ENCODE measurements around the gene C21orf91. TPM values are rescaled to one million over a fixed set of nuclear protein-coding genes. Genes with fewer than 3 reads are reported as not detected.

Gene C21orf91
- polyA plus RNA-seq, 3 donors: 4.6 to 22.3 (median 18.9) TPM

GRCh38 chr21:17769447-17769845 lies 49.7 kb downstream of the C21orf91 start:
- no peaks in the 10 kb centered on the region for H3K27me3 Mint-ChIP-seq (ENCODE audit: low read depth in 3 of 3)
- no peak overlapping the region for H2AFZ ChIP-seq (ENCODE audit: insufficient read depth, low read depth, low read length, poor library complexity, severe bottlenecking)
- H3K9ac ChIP-seq (ENCODE audit: insufficient read depth, low read length, poor library complexity, severe bottlenecking): no peak overlapping the region
- no peaks in the 10 kb centered on the region for H3K79me2 ChIP-seq (ENCODE audit: insufficient read depth, low read length)
- WGBS (ENCODE audit: insufficient coverage): no CpG with 5 or more reads among the region's 3 CpGs
- peaks cover 2 to 3% of the 10 kb centered on the region in 2 donors for H3K36me3 Mint-ChIP-seq
- H3K27ac Mint-ChIP-seq: no peak overlapping the region
- H3K27ac ChIP-seq (ENCODE audit: low read depth in 1 of 2, low read length in 2 of 2): no peak overlapping the region
- DNase-seq: no peak
- no peak overlapping the region for H3K4me2 ChIP-seq (replicated peaks; ENCODE audit: extremely low read depth, low read length, poor library complexity, severe bottlenecking)
- intact Hi-C loops (cut with micrococcal nuclease): no loop called here
- H3K4me1 Mint-ChIP-seq: peaks cover 19% of the 10 kb centered on the region
- H3K4me3 Mint-ChIP-seq: no peak overlapping the region
- no peaks in the 10 kb centered on the region for H3K4me1 ChIP-seq (ENCODE audit: control insufficient read depth in 1 of 2, insufficient read depth in 2 of 2, low read length in 2 of 2)
- H3K27me3 ChIP-seq (ENCODE audit: control insufficient read depth in 2 of 2, insufficient read depth in 2 of 2, low read length in 2 of 2): no peaks in the 10 kb centered on the region
- no peak for TF ChIP-seq CTCF (IDR thresholded peaks at IDR 0.05)
- H3K4me3 ChIP-seq (replicated peaks in 1 of 3; ENCODE audit: low read depth in 2 of 3, low read length in 3 of 3): no peak overlapping the region
- H3K9me3 Mint-ChIP-seq: peaks cover 6 to 15% (median 7%) of the 10 kb centered on the region in 7 donors
- H3K36me3 ChIP-seq (replicated peaks in 1 of 2; ENCODE audit: control insufficient read depth in 1 of 2, insufficient read depth in 2 of 2, low read length in 2 of 2): no peaks in the 10 kb centered on the region
- H3K9me3 ChIP-seq (replicated peaks in 1 of 2; ENCODE audit: control insufficient read depth in 1 of 2, insufficient read depth in 1 of 2, low read length in 2 of 2): no peaks in the 10 kb centered on the region
- no peaks in the 10 kb centered on the region for H4K20me1 ChIP-seq (ENCODE audit: insufficient read depth, low read length)

DNA sequence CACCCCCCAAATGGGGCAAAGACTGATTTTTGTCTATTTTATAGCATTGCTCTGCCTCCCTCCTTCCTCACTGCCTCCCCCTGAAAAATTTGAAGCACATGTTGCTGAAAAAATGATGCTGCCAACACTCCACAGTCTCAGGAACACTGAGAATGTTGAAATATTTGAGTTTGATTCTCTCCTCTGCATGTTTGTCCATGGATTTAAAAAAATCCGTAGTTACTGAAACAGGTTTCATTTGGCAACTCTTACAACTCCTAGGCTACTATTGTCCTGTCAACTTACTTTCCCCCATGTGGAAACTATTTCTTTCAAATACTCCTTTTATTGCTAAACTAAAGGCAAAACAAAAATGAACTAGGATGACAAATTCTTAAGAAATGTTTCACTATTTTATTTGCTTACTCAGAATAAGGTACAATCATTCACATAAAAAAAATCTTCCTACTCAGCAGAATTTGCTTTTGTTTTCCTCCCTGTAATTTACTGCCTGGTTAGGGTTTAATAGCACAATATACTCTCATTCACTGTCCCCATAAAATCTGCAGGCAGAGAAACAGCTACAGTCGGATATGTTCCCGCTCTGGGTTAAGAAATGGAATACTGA lies 50.2 kb downstream of the C21orf91 start:
- no peaks in the 10 kb centered on the region for H3K4me1 ChIP-seq (ENCODE audit: control insufficient read depth in 1 of 2, insufficient read depth in 2 of 2, low read length in 2 of 2)
- WGBS (ENCODE audit: insufficient coverage): no CpG with 5 or more reads among the region's 3 CpGs
- no peaks in the 10 kb centered on the region for H3K36me3 ChIP-seq (replicated peaks in 1 of 2; ENCODE audit: control insufficient read depth in 1 of 2, insufficient read depth in 2 of 2, low read length in 2 of 2)
- no peak overlapping the region for H3K4me2 ChIP-seq (replicated peaks; ENCODE audit: extremely low read depth, low read length, poor library complexity, severe bottlenecking)
- Mint-ChIP-seq H3K27ac (no peak overlapping the region), H3K4me1 (peaks cover 19% of the 10 kb centered on the region), H3K27me3 (ENCODE audit: low read depth in 3 of 3) (peaks cover 0 to 2% (median 0%) of the 10 kb centered on the region in 3 donors), H3K36me3 (peaks cover under 1 to 2% of the 10 kb centered on the region in 2 donors), H3K4me3 (no peak overlapping the region), H3K9me3 (peaks cover 2 to 13% (median 6%) of the 10 kb centered on the region in 7 donors)
- no peak for DNase-seq
- H3K27me3 ChIP-seq (ENCODE audit: control insufficient read depth in 2 of 2, insufficient read depth in 2 of 2, low read length in 2 of 2): no peaks in the 10 kb centered on the region
- no peak for TF ChIP-seq CTCF (IDR thresholded peaks at IDR 0.05)
- H3K4me3 ChIP-seq (replicated peaks in 1 of 3; ENCODE audit: low read depth in 2 of 3, low read length in 3 of 3): no peak overlapping the region
- H3K9ac ChIP-seq (ENCODE audit: insufficient read depth, low read length, poor library complexity, severe bottlenecking): no peak overlapping the region
- H2AFZ ChIP-seq (ENCODE audit: insufficient read depth, low read depth, low read length, poor library complexity, severe bottlenecking): no peak overlapping the region
- intact Hi-C loops (cut with micrococcal nuclease): no loop called here
- H3K9me3 ChIP-seq (replicated peaks in 1 of 2; ENCODE audit: control insufficient read depth in 1 of 2, insufficient read depth in 1 of 2, low read length in 2 of 2): no peaks in the 10 kb centered on the region
- H3K79me2 ChIP-seq (ENCODE audit: insufficient read depth, low read length): no peaks in the 10 kb centered on the region
- H3K27ac ChIP-seq (ENCODE audit: low read depth in 1 of 2, low read length in 2 of 2): no peak overlapping the region
- H4K20me1 ChIP-seq (ENCODE audit: insufficient read depth, low read length): no peaks in the 10 kb centered on the region

Data from CD14-positive monocyte (primary cell).